CD4-positive, alpha-beta T cell (primary cell): ENCODE data around the gene MEGF11. TPM values are rescaled to one million over a fixed set of nuclear protein-coding genes. Genes with fewer than 3 reads are reported as not detected.

Experiments
- ATAC-seq: fragments of 200-7000 bp; cut with Tn5 transposase; one replicate; pipeline ENCODE4 v1.10.0; 2022; ENCODE audit warnings: mild to moderate bottlenecking; ENCODE audit not compliant: poor library complexity
- CTCF ChIA-PET: fragments of 350-600 bp; sonication (Branson Sonifier 250); formaldehyde crosslinking; loops from one replicate; lab custom pipeline; 2021; ENCODE audit warnings: antibody characterized with exemption, inconsistent platforms; lab: Charles Lee
- POLR2A ChIA-PET: fragments of 350-600 bp; sonication (Branson Sonifier 250); formaldehyde crosslinking; loops from one replicate; lab custom pipeline; 2021; ENCODE audit warnings: antibody characterized with exemption, inconsistent platforms; lab: Charles Lee
- DNase-seq, 14 experiments: peaks; one replicate each; pipeline ENCODE4 v3.0.0-alpha.2; 2013 to 2020; ENCODE audit warnings: mixed read lengths in 2 of 14
- H3K27ac ChIP-seq, 2 donors: one replicate each; pipeline versions ENCODE4 v1.5.1 to v1.7.0; 2013; ENCODE audit warnings: low read length in 2 of 2, low read depth in 1 of 2, mild to moderate bottlenecking in 1 of 2
- H3K27me3 ChIP-seq, 2 experiments: 1 replicate in 1 of 2; 2 replicates in 1 of 2; pipeline versions ENCODE4 v1.6.1 to v1.7.0; 2013; ENCODE audit warnings: low read length in 2 of 2, control low read depth in 1 of 2, mild to moderate bottlenecking in 1 of 2, moderate library complexity in 1 of 2; ENCODE audit not compliant: insufficient read depth in 2 of 2, control insufficient read depth in 1 of 2
- H3K36me3 ChIP-seq: one replicate; pipeline ENCODE4 v1.6.1; 2013; ENCODE audit warnings: low read length, control low read depth; ENCODE audit not compliant: insufficient read depth
- H3K4me1 ChIP-seq: one replicate; pipeline ENCODE4 v1.6.1; 2013; ENCODE audit warnings: low read length, control low read depth; ENCODE audit not compliant: insufficient read depth
- H3K4me3 ChIP-seq: one replicate; pipeline ENCODE4 v1.5.1; 2013; ENCODE audit warnings: mild to moderate bottlenecking, low read length, moderate library complexity
- H3K9me3 ChIP-seq, 2 experiments: 1 replicate in 1 of 2; 2 replicates in 1 of 2; pipeline versions ENCODE4 v1.6.1 to v1.7.0; 2013; ENCODE audit warnings: low read length in 2 of 2, mild to moderate bottlenecking in 2 of 2, control low read depth in 1 of 2, moderate library complexity in 1 of 2; ENCODE audit not compliant: control insufficient read depth in 1 of 2, insufficient read depth in 1 of 2
- H3K27ac Mint-ChIP-seq: one replicate; pipeline ENCODE4 v1.8.0; 2020; ENCODE audit warnings: mixed read lengths
- H3K27me3 Mint-ChIP-seq: one replicate; pipeline ENCODE4 v1.8.0; 2021; ENCODE audit warnings: mixed read lengths
- H3K36me3 Mint-ChIP-seq: one replicate; pipeline ENCODE4 v1.8.0; 2021; ENCODE audit warnings: low read depth, mixed read lengths
- H3K4me1 Mint-ChIP-seq: one replicate; pipeline ENCODE4 v1.8.0; 2021; ENCODE audit warnings: low read depth, mixed read lengths
- H3K4me3 Mint-ChIP-seq: one replicate; pipeline ENCODE4 v1.8.0; 2020; ENCODE audit warnings: mild to moderate bottlenecking, mixed read lengths
- H3K9me3 Mint-ChIP-seq: one replicate; pipeline ENCODE4 v1.8.0; 2020; ENCODE audit warnings: mixed read lengths
- CTCF ChIP-seq: fragments of 200-600 bp; IDR thresholded peaks from one replicate; pipeline ENCODE4 v1.8.0; 2022; ENCODE audit warnings: antibody characterized with exemption, mild to moderate bottlenecking
- intact Hi-C, 2 experiments: fragments of 100-400 bp; cut with DNase I in 1 of 2; cut with micrococcal nuclease in 1 of 2; formaldehyde crosslinking; loops; one replicate each; pipeline versions ENCODE4 v1.15.1 to v1.9.0; 2023 to 2025; cut with DNase I, micrococcal nuclease
- total RNA-seq, 174 experiments: library from RNA in 2 of 174; stranded (reverse) in 2 of 174; gene quantifications; one replicate each; pipeline ENCODE4 v1.2.3 and lab custom pipeline; 2021 to 2026

MEGF11 gene
- total RNA-seq, 2 experiments from 2014 or later: not detected

GRCh38 chr15:66285533-66286280 is 32.2 kb upstream of the MEGF11 start:
- H3K27me3 ChIP-seq: no peaks in the 10 kb centered on the region
- no peak overlapping the region for H3K27ac ChIP-seq
- H3K4me3 ChIP-seq: no peak overlapping the region
- Mint-ChIP-seq H3K27ac (no peak overlapping the region), H3K4me1 (peaks cover 15% of the 10 kb centered on the region), H3K9me3 (no peaks in the 10 kb centered on the region), H3K27me3 (no peaks in the 10 kb centered on the region), H3K4me3 (no peak overlapping the region), H3K36me3 (no peaks in the 10 kb centered on the region)
- H3K36me3 ChIP-seq: no peaks in the 10 kb centered on the region
- intact Hi-C loops: loop anchor here in 1 of 2 experiments (10.0 kb wide), 1 partner anchor 691 kb away; no protein-coding TSS in a partner anchor
- DNase-seq (no peak), ATAC-seq (no peak)
- ChIA-PET POLR2A (no interaction called here), CTCF (no interaction called here)
- TF ChIP-seq CTCF: no peak
- peaks cover 6% of the 10 kb centered on the region for H3K4me1 ChIP-seq
- no peaks in the 10 kb centered on the region for H3K9me3 ChIP-seq

GRCh38 chr15:66284271-66284670 is 30.7 kb upstream of the MEGF11 start:
- Mint-ChIP-seq H3K4me3 (no peak overlapping the region), H3K27ac (no peak overlapping the region), H3K36me3 (no peaks in the 10 kb centered on the region), H3K4me1 (peaks cover 8% of the 10 kb centered on the region), H3K27me3 (no peaks in the 10 kb centered on the region), H3K9me3 (no peaks in the 10 kb centered on the region)
- ATAC-seq (no peak), DNase-seq (no peak)
- ChIA-PET POLR2A (no interaction called here), CTCF (no interaction called here)
- Histone ChIP-seq H3K27me3 (no peaks in the 10 kb centered on the region), H3K4me1 (no peaks in the 10 kb centered on the region), H3K9me3 (no peaks in the 10 kb centered on the region), H3K36me3 (no peaks in the 10 kb centered on the region), H3K27ac (no peak overlapping the region), H3K4me3 (no peak overlapping the region)
- TF ChIP-seq CTCF: no peak
- intact Hi-C loops: loop anchor here in 1 of 2 experiments (10.0 kb wide), 1 partner anchor 689 kb away; no protein-coding TSS in a partner anchor

- H3K9me3 Mint-ChIP-seq: no peaks in the 10 kb centered on the region
- Histone ChIP-seq H3K27ac (no peak overlapping the region), H3K27me3 (no peaks in the 10 kb centered on the region), H3K9me3 (no peaks in the 10 kb centered on the region), H3K4me3 (no peak overlapping the region), H3K36me3 (no peaks in the 10 kb centered on the region), H3K4me1 (no peaks in the 10 kb centered on the region)
- H3K27me3 Mint-ChIP-seq: no peaks in the 10 kb centered on the region
- H3K4me3 Mint-ChIP-seq: no peak overlapping the region
- CTCF ChIA-PET: no interaction called here
- POLR2A ChIA-PET: no interaction called here
- intact Hi-C loops: no loop called here
- no peak for TF ChIP-seq CTCF
- no peaks in the 10 kb centered on the region for H3K36me3 Mint-ChIP-seq
- no peak overlapping the region for H3K27ac Mint-ChIP-seq
- ATAC-seq (no peak), DNase-seq (no peak)
- H3K4me1 Mint-ChIP-seq: no peaks in the 10 kb centered on the region
Measured at GRCh38 chr15:66278671-66279070, 25.1 kb upstream of the MEGF11 start.
